DMS79 treated with DMSO at 0.1 percent for 48 hours (cell line): ENCODE measurements around the gene ALS2.
"Not testable (repeated sequence)": the region's sequence is repeated elsewhere in the genome, so short reads cannot be mapped to it uniquely, and the experiment has no call there.

ENCODE experiments used
- DNase-seq: peaks from one replicate; lab custom pipeline; 2025; lab: John Stamatoyannopoulos, UW

Gene ALS2

GRCh38 chr2:201674794-201675193 is 105.9 kb downstream of the ALS2 start:
- no peak for DNase-seq

GRCh38 chr2:201674298-201674697 is 106.4 kb downstream of the ALS2 start:
- no peak for DNase-seq

- no peak for DNase-seq
Observed at GRCh38 chr2:201673546-201673945, 107.2 kb downstream of the ALS2 start.

GRCh38 chr2:201671205-201671604 is 109.5 kb downstream of the ALS2 start:
- DNase-seq = not testable (repeated sequence)

- DNase-seq = no peak
Observed at GRCh38 chr2:201669865-201670264, 110.9 kb downstream of the ALS2 start.

GRCh38 chr2:201668402-201668910 is 112.3 kb downstream of the ALS2 start:
- no peak for DNase-seq

- no peak for DNase-seq
Observed at GRCh38 chr2:201664334-201664733, 116.4 kb downstream of the ALS2 start.

GRCh38 chr2:201661366-201661765 is 119.4 kb downstream of the ALS2 start:
- no peak for DNase-seq

GRCh38 chr2:201660293-201660895 is 120.3 kb downstream of the ALS2 start:
- no peak for DNase-seq

- no peak for DNase-seq
Observed at GRCh38 chr2:201656740-201657139, 124.0 kb downstream of the ALS2 start.

GRCh38 chr2:201656102-201656501 is 124.6 kb downstream of the ALS2 start:
- DNase-seq = no peak

- no peak for DNase-seq
Observed at GRCh38 chr2:201654616-201655384, 125.9 kb downstream of the ALS2 start.

- no peak for DNase-seq
Observed at GRCh38 chr2:201653221-201653620, 127.5 kb downstream of the ALS2 start.
